ENCODE data around the gene LSP1. TPM values are rescaled to one million over a fixed set of nuclear protein-coding genes. Genes with fewer than 3 reads are reported as not detected.
A peak's percentile ranks its signal among the peaks of the same experiment; 100 is the strongest.

LSP1 gene
- total RNA-seq, 3 donors from 2014 or later (not counting 1 experiment from before 2014, with no cell fraction given), result 487 to 595 (median 536) TPM

DNA sequence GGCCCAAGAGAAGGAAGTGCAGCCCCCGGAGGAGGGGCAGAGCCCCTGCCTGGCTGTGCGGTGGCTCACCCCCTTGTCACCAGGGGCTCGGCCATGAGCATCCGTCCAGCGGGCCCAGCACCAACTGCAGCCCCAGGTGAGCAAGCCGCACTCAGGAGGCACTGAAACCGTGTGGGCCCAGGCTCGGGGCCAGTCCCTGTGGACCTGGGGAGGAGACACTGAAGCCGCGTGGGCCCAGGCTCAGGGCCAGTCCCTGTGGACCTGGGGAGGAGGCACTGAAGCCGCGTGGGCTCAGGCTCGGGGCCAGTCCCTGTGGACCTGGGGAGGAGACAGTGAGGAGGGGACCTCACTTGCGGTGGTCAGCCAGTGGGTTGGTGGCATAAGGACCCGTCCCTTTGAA lies 13.9 kb downstream of the LSP1 start:
- peaks cover 94% of the 10 kb centered on the region for H3K4me1 ChIP-seq (ENCODE audit: control insufficient read depth, insufficient read depth, low read length)
- intact Hi-C loops (cut with micrococcal nuclease), result no loop called here
- H3K27ac ChIP-seq (ENCODE audit: low read length), result no peak overlapping the region
- peaks cover 41% of the 10 kb centered on the region in 2 donors for H3K4me1 Mint-ChIP-seq
- no peaks in the 10 kb centered on the region for H3K27me3 ChIP-seq (ENCODE audit: control insufficient read depth, insufficient read depth, low read length)
- ATAC-seq (no peak), DNase-seq (no peak)
- H3K36me3 ChIP-seq (ENCODE audit: control insufficient read depth, insufficient read depth, low read length), result peaks cover 19% of the 10 kb centered on the region
- H3K36me3 Mint-ChIP-seq, result no peaks in the 10 kb centered on the region
- TF ChIP-seq, protein P1, sequence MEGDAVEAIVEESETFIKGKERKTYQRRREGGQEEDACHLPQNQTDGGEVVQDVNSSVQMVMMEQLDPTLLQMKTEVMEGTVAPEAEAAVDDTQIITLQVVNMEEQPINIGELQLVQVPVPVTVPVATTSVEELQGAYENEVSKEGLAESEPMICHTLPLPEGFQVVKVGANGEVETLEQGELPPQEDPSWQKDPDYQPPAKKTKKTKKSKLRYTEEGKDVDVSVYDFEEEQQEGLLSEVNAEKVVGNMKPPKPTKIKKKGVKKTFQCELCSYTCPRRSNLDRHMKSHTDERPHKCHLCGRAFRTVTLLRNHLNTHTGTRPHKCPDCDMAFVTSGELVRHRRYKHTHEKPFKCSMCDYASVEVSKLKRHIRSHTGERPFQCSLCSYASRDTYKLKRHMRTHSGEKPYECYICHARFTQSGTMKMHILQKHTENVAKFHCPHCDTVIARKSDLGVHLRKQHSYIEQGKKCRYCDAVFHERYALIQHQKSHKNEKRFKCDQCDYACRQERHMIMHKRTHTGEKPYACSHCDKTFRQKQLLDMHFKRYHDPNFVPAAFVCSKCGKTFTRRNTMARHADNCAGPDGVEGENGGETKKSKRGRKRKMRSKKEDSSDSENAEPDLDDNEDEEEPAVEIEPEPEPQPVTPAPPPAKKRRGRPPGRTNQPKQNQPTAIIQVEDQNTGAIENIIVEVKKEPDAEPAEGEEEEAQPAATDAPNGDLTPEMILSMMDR (IDR thresholded peaks at IDR 0.05), result no peak
- H3K27ac Mint-ChIP-seq, result no peak overlapping the region
- H3K4me3 Mint-ChIP-seq, result no peak overlapping the region
- H3K9me3 Mint-ChIP-seq, result no peaks in the 10 kb centered on the region
- H3K4me3 ChIP-seq (ENCODE audit: low read length), result no peak overlapping the region
- no peaks in the 10 kb centered on the region for H3K27me3 Mint-ChIP-seq (ENCODE audit: low read depth in 2 of 2)
- no peaks in the 10 kb centered on the region for H3K9me3 ChIP-seq (ENCODE audit: control insufficient read depth, insufficient read depth, low read length)
- 89% methylated on average over 15 of the region's 15 CpGs for WGBS (ENCODE audit: insufficient coverage)

DNA sequence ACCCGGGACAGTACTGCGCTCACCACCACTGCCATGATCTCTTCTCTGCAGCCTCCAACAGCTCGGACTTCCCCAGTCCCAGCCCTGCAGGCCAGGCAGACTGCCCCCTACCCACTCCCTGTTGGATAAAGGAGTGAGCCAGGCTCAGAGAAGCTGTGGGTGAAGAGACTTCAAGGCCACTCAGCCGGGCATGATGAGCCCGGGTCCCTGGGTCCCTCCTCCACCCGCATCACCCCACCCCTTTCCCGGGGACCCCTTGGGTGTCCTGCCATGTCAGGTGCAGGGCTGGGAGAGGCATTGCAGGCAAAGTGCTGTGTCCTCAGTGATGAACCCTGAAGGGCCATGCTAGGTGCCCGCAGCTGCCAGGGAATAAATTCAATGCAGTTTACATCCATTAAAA lies 14.5 kb downstream of the LSP1 start:
- DNase-seq, result no peak
- no peak overlapping the region for H3K27ac ChIP-seq (ENCODE audit: low read length)
- no peak overlapping the region for H3K4me3 Mint-ChIP-seq

DNA sequence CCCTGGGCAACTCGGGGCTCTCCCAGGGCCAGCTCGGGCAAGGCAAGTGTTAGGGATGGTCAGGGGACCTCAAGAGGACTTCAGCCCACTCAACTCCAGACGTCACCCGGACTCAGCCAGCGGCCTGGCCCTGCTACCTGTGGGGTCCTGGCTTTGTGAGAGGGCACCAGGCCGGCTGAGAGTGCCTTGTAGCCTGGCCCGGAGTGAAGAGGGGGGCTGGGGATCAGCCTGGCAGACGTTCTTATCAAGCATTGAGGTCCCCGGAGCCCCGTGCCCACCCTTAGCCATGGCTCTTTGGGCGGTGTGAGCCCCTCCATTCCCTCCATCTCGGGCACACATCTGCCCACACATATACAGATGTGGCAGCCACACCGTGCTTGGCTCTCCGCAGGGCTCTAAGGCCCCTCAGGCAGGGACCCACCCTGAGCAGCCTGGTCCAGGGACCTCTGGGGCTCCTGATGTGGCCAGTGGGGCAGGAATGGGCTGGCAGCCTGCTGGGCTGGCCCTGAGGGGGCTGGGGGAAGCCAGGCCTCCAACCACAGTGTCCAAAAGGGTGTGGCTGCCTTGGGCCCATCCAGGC lies 15.3 kb downstream of the LSP1 start:
- Histone ChIP-seq H3K27ac (ENCODE audit: low read length) (no peak overlapping the region), H3K9me3 (ENCODE audit: control insufficient read depth, insufficient read depth, low read length) (no peaks in the 10 kb centered on the region), H3K4me3 (ENCODE audit: low read length) (no peak overlapping the region), H3K36me3 (ENCODE audit: control insufficient read depth, insufficient read depth, low read length) (peaks cover 17% of the 10 kb centered on the region), H3K4me1 (ENCODE audit: control insufficient read depth, insufficient read depth, low read length) (peaks cover 98% of the 10 kb centered on the region), H3K27me3 (ENCODE audit: control insufficient read depth, insufficient read depth, low read length) (no peaks in the 10 kb centered on the region)
- Mint-ChIP-seq H3K4me3 (peak overlapping the region; percentile 42), H3K36me3 (no peaks in the 10 kb centered on the region), H3K27me3 (ENCODE audit: low read depth in 2 of 2) (no peaks in the 10 kb centered on the region), H3K9me3 (no peaks in the 10 kb centered on the region), H3K27ac (peak overlapping the region in 1 of 2 donors; percentile 82), H3K4me1 (peaks cover 50 to 55% of the 10 kb centered on the region in 2 donors)
- intact Hi-C loops (cut with micrococcal nuclease), result no loop called here
- no peak for ATAC-seq
- 89% methylated on average over 14 of the region's 14 CpGs for WGBS (ENCODE audit: insufficient coverage)
- TF ChIP-seq, protein P1 (IDR thresholded peaks at IDR 0.05), result no peak
- DNase-seq, result no peak

More for the DNA sequence above, 14.5 kb downstream of the LSP1 start:
- intact Hi-C loops (cut with micrococcal nuclease), result no loop called here
- Histone ChIP-seq H3K27me3 (ENCODE audit: control insufficient read depth, insufficient read depth, low read length) (no peaks in the 10 kb centered on the region), H3K4me1 (ENCODE audit: control insufficient read depth, insufficient read depth, low read length) (peaks cover 98% of the 10 kb centered on the region), H3K36me3 (ENCODE audit: control insufficient read depth, insufficient read depth, low read length) (peaks cover 19% of the 10 kb centered on the region), H3K4me3 (ENCODE audit: low read length) (no peak overlapping the region), H3K9me3 (ENCODE audit: control insufficient read depth, insufficient read depth, low read length) (no peaks in the 10 kb centered on the region)
- Mint-ChIP-seq H3K36me3 (no peaks in the 10 kb centered on the region), H3K4me1 (peaks cover 46 to 47% of the 10 kb centered on the region in 2 donors), H3K9me3 (no peaks in the 10 kb centered on the region), H3K27ac (no peak overlapping the region), H3K27me3 (ENCODE audit: low read depth in 2 of 2) (no peaks in the 10 kb centered on the region)
- TF ChIP-seq, protein P1 (IDR thresholded peaks at IDR 0.05), result no peak
- ATAC-seq, result no peak
- WGBS (ENCODE audit: insufficient coverage), result 88% methylated on average over 8 of the region's 8 CpGs
